ENCODE results near the gene TPT1.
A peak's percentile ranks its signal among the peaks of the same experiment; 100 is the strongest.
"Not testable (repeated sequence)": the region's sequence is repeated elsewhere in the genome, so short reads cannot be mapped to it uniquely, and the experiment has no call there.

TPT1 gene

DNA sequence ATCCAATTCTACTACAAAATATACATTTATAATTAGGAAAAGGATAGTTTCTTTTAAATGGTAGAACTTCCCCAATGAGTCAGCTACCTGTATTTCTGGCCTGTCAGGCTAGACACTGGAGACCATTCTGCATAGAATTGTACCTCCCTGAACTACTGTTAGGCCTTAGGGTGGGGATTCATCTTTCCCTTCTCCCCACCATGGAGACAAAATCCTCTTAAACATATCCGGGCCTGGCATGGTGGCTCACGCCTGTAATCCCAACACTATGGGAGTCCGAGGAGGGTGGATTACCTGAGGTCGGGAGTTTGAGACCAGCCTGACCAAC lies 24.5 kb upstream of the TPT1 start:
- no peak for DNase-seq

DNA sequence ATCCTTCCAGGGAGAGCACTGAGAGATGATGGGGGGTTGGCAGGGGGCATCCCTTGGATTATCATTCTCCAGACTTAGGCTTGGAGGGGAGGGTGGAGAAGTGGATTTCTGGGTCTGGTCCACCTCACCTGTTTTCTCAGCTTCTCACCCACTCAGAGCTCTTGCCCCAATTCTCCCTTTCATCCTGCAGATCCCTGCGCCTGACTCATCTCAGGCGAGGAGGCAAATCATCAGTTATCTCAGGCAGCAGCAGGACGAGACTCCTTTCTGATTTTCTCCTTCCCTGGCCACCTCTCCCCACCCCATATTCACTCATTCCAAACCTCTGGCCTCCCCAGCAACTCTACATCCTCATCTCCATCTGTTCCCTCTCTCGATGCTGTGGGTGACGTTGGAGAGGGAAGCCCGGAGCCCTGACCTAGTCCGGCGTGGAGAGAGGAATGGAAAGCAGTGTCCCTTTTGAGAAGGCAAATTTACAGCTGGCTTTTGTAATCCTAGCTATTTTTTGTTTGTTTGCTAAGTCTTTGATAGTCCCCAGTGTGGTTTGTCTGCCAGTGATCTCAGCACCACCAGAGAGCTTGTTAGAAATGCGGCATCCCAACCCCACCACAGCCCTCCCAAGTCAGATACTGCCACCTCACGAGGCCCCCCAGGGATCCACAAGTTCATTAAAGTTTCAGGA lies 24.0 kb upstream of the TPT1 start:
- no peak for DNase-seq

DNA sequence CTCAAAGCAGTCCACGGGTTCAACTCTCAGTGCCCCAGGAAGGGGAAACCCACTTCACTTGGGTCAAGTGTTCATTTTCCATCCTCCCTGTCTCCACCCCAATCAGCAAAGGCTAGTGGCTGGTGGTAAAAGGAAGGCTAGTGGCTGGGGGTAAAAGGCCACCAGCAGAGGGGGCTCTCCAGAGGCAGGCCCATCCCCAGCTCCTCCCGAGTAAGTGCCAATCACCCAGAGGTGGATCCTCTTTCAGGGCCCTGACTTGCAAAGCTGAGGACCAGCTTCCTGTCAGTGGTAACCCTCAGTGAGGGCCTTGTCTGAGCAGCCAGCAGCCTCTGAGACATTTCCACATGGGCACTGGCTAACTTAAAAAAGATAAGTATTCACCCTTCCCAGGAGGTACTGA lies 22.0 kb upstream of the TPT1 start:
- DNase-seq = no peak

- no peak for DNase-seq
Measured at GRCh38 chr13:45361596-45362206, 20.7 kb upstream of the TPT1 start.

- DNase-seq = no peak
Measured at GRCh38 chr13:45356966-45357672, 16.1 kb upstream of the TPT1 start.

GRCh38 chr13:45353895-45354294 lies 12.9 kb upstream of the TPT1 start:
- DNase-seq = no peak

GRCh38 chr13:45352031-45352430 lies 11.0 kb upstream of the TPT1 start:
- DNase-seq = no peak

GRCh38 chr13:45350152-45350551 lies 9.2 kb upstream of the TPT1 start:
- DNase-seq = no peak

- DNase-seq = no peak
Measured at GRCh38 chr13:45349438-45349837, 8.5 kb upstream of the TPT1 start.

DNA sequence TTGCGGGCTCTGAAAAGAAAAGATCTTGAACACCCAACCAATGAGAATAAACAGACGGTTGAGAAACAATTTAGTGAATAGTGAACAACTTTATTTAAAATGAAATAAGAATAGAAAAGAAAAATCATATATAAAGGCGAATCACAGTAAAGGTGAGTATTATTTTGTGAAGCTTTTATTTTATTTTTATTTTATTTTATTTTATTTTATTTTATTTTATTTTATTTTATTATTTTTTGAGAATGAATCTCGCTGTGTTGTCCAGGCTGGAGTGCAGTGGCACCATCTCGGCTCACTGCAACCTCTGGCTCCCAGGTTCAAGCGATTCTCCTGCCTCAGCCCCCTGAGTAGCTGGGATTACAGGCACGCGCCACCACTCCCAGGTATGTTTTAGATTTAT lies 3.1 kb upstream of the TPT1 start:
- not testable (repeated sequence) for DNase-seq

DNA sequence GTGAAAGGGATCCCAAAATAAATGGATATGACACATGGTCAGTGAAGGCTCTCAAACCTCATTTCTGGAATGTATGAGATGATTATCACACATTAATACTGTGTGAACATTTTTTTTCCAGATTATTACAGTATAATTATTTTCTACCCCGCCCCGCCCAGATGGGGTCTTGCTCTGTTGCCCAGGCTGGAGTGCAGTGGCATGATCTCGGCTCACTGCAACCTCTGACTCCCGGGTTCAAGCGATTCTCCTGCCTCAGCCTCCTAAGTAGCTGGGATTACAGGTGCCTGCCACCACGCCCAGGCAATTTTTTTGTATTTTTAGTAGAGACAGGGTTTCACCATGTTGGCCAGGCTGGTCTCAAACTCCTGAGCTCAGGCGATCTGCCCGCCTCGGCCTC lies 2.1 kb upstream of the TPT1 start:
- not testable (repeated sequence) for DNase-seq

DNA sequence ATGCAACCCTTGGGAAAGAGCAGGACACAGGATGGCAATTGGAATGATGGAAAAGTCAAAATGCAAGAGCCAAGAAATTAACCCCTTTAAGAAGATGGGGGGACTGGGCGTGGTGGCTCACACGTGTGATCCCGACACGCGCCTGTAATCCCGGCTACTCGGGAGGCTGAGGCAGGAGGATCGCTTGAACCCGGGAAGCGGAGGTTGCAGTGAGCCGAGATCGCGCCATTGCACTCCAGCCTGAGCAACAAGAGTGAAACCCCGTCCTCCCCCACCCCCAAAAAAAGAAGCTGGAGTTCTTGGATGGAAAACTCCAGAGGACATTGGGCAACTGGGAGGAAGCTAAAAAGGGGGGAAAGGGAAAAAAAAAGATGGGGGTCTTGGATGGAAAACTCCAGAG lies 1.7 kb upstream of the TPT1 start:
- DNase-seq = not testable (repeated sequence)

GRCh38 chr13:45341799-45342500 lies 967 bp upstream of the TPT1 start:
- DNase-seq = no peak

- peak; percentile 85 for DNase-seq
Measured at GRCh38 chr13:45340422-45341033, 455 bp downstream of the TPT1 start.

DNA sequence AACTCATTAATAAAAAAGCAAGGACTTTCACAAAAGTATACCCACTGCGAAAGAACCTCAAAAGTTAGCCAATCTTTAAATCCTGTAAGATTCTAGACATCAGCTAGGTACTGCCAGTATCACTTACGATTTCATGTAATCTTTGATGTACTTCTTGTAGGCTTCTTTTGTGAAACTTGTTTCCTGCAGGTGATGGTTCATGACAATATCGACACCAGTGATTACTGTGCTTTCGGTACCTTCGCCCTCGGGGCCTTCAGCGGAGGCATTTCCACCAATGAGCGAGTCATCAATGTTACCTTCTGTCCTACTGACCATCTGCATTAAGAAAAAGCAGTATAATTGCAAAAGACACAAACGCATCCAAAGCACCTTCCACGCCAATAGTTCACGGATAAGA lies 1.1 kb downstream of the TPT1 start:
- peak; percentile 55 for DNase-seq

- DNase-seq = no peak
Measured at GRCh38 chr13:45339399-45339798, 1.6 kb downstream of the TPT1 start.

DNA sequence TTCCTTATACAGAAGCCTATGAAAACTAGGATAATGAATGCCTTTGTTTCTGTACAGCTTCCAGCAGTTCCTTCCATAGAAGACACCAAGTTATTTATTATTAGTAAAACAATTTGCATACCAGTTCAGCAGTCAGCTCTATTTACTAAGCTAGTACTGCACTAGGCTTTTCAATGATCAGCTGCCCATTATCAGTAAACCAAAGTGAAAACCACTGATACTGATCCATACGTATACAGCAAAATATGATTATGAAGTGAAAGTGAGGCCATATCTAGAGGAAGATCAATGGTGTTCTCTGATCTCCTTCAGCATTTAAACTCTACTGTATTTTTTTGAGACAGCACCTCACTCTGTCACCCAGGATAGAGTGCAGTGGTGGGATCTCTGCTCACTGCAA lies 3.2 kb downstream of the TPT1 start:
- no peak for DNase-seq

GRCh38 chr13:45337395-45337794 lies 3.6 kb downstream of the TPT1 start:
- DNase-seq = peak; percentile 25

DNA sequence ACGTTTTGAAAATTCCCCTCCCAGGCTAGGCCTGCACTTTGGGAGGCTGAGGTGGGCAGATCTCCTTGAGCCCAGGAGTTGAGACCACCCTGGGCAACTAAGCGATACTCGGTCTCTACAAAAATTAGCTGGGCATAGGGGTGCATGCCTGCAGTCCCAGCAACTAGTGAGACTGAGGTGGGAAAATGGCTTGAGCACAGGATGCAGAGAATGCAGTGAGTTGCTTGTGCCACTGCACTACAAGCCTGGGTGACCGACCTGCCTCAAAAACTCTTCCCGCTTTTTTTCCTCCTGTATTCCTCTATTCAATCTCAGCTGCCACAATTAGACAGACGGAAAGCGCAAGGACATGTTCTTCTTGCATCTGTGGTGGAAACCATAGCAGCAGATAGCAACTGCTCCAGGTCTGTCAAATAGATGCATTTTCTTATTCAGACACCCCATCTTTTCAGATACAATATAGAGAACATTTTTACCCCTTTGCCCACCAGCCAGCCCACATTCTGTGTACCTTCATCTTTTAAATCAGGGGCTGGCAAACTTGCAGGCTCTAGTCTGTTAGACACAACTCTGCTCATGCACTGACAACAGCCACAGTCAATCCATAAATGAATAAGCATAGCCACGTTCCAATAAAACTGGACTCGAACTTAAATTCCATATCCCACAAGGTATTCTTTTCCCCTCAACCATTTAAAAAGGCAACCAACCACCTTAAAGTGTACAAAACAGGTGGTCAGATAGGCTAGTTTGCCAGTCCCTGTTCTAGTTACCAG lies 4.8 kb downstream of the TPT1 start:
- no peak for DNase-seq

- DNase-seq = no peak
Measured at GRCh38 chr13:45335397-45336024, 5.5 kb downstream of the TPT1 start.

DNA sequence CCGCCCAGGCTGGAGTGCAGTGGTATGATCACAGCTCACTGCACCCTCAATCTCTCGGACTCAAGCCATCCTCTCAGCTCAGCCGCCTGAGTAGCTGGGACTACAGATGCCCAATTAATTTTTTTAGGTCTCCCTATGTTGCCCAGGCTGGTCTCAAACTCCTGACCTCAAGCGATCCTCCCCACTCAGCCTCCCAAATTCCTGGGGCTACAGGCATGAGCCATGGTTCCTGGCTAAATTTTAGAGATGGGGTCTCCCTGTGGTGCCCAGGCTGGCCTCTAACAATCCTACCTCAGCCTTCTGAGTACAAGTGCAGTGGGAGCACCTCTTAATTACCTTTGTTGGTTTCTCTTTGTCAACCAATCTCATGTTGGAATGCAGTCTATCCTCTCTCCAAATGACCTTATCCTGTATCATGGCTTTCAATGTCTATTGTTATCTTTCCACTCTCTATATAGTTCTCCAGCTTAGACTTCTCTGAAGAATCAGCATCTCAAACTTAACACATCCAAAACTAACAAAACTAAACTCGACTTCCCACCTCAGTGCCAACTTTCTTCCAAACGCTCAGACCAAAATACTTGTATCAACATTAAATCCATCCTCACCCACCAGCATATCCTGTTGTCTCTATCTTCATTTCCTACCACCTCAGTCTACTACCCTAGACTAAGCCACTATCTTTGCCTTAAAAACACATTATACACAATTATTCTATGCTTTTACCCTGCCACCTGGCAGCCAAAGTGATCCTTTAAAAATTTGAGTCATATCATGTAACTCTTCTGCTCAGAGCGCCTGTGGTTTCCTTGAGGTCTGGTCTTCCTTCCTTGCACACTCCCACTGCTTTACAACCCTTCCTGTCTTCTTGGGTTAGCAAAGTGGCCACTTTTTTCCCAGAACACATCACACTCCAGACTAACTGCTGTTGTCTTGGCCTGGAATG lies 6.7 kb downstream of the TPT1 start:
- peak; percentile 38 for DNase-seq
